AG10803 (cell line): ENCODE results near the gene NDUFC1.
A peak's percentile ranks its signal among the peaks of the same experiment; 100 is the strongest.
"Not testable (repeated sequence)": the region's sequence is repeated elsewhere in the genome, so short reads cannot be mapped to it uniquely, and the experiment has no call there.

ENCODE experiments used
- DNase-seq: peaks from one replicate; pipeline ENCODE4 v3.0.0; 2010; ENCODE audit warnings: low read depth
- H3K4me3 ChIP-seq: 2 replicates; pipeline ENCODE4 v1.5.1; 2011; ENCODE audit warnings: mild to moderate bottlenecking, low read length, control low read depth
- CTCF ChIP-seq: conservative IDR thresholded peaks from 2 replicates; pipeline ENCODE4 v1.5.1; 2011; ENCODE audit warnings: mild to moderate bottlenecking, low read length, control low read depth, inconsistent platforms

NDUFC1 gene

GRCh38 chr4:139265654-139266053 lies 36.6 kb downstream of the NDUFC1 start:
- no peak overlapping the region for H3K4me3 ChIP-seq
- DNase-seq, result no peak
- no peak for TF ChIP-seq CTCF

DNA sequence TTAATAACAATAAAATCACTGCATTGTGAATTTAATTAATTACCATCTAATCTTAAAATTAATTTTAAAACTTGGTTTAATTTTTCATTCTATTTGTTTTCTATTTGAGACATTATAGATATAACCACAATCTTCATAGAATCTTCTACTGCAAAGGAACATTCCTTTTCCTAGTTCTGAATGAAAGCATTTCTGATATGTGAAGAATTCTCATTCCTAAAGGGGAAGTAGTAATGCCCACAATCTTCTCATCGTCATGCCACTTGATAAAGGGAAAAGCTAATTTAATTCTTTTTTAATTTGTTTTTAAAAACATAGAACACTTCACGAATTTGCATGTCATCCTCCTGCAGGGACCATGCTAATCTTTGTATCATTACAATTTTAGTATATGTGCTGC lies 45.9 kb downstream of the NDUFC1 start:
- H3K4me3 ChIP-seq, result no peak overlapping the region
- DNase-seq, result no peak
- TF ChIP-seq CTCF, result no peak

DNA sequence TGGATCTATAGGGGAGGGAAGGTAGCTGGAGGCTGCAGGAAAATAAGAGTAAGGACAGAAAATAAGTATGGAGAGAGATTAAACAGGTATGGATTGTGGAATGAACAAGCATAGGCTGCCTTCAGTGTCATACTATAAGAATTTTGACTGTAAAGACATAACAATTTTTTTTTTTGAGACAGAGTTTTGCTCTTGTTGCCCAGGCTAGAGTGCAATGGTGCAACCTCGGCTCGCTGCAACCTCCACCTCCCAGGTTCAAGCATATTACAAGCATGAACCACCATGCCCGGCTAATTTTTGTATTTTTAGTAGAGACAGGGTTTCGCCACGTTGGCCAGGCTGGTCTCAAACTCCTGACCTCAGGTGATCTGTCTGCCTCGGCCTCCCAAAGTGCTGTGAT lies 46.7 kb downstream of the NDUFC1 start:
- not testable (repeated sequence) for H3K4me3 ChIP-seq, DNase-seq

- peak; percentile 83 for DNase-seq
- no peak for TF ChIP-seq CTCF
- no peak overlapping the region for H3K4me3 ChIP-seq
Measured at GRCh38 chr4:139253713-139254112, 48.6 kb downstream of the NDUFC1 start.

DNA sequence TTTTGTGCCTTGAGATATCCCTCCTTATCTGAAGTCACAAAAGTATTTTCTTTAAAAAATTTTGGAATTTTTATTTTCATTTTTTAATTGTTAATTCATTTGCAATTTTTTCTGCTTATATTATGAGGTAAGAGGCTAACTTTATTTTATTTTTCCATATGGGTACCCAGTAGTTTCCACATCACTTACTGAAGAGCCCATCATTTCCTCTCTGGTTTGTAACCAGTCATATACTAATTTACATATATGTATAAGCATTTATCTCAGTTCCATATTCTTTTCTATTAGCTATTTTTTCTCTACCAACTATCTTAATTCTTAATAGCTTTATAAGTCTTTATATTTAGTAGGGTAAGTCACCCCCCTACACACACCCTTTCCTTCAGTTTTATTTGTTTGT lies 49.2 kb downstream of the NDUFC1 start:
- TF ChIP-seq CTCF, result no peak
- DNase-seq, result no peak

GRCh38 chr4:139247700-139248238 lies 54.5 kb downstream of the NDUFC1 start:
- no peak for DNase-seq
- no peak for TF ChIP-seq CTCF
- H3K4me3 ChIP-seq, result no peak overlapping the region

More for the DNA sequence above, 49.2 kb downstream of the NDUFC1 start:
- H3K4me3 ChIP-seq, result no peak overlapping the region

DNA sequence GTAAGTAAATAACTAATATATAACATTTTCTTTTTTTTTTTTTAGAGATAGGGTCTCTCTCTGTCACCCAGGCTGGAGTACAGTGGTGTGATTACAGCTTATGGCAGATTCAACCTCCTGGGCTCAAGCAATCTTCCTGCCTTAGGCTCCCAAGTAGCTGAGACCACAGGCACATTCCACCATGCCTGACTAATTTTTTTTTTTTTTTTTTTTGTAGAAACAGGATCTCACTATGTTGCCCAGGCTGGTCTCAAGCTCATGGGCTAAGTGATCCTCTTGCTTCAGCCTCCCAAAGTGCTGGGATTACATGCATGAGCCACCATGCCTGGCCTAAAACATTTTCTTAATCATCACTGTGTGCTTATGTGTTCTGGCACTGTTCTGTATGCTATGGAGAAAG lies 55.0 kb downstream of the NDUFC1 start:
- no peak for TF ChIP-seq CTCF
- H3K4me3 ChIP-seq, result no peak overlapping the region
- DNase-seq, result peak; percentile 62

DNA sequence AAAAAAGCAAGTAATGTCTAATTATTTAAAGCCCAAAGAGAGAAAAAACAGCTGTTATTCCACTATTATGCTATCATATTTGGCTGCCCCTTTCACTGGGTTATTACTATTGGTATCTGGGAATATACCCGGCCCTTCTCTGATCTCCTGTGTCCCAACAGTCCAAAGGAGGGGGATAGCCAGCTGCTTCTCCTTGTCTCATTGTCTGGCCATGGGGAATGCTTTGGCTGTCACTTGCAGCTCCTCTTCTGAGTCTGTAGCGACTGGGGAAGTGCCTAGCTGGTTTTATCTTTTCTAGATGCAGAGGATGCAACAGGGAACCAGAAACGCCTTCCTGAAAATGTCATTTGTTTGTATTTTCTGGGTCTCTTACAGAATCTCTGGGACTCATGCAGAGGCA lies 56.1 kb downstream of the NDUFC1 start:
- no peak for DNase-seq
- no peak for TF ChIP-seq CTCF
- H3K4me3 ChIP-seq, result no peak overlapping the region
